Astrocyte (in vitro differentiated cells and primary cell): ENCODE data around the gene GIPC3.

Source experiments
- EZH2 ChIP-seq: IDR thresholded peaks from 2 replicates; pipeline ENCODE4 v1.6.1; 2012; ENCODE audit warnings: mild to moderate bottlenecking, low read length, inconsistent platforms; ENCODE audit not compliant: insufficient read depth
- TF ChIP-seq, protein P1 (sequence below): IDR thresholded peaks from 2 replicates; pipeline ENCODE4 v1.5.1; 2011; ENCODE audit warnings: low read depth, mild to moderate bottlenecking, inconsistent platforms, low read length, moderate library complexity; ENCODE audit not compliant: insufficient read depth

DNA sequence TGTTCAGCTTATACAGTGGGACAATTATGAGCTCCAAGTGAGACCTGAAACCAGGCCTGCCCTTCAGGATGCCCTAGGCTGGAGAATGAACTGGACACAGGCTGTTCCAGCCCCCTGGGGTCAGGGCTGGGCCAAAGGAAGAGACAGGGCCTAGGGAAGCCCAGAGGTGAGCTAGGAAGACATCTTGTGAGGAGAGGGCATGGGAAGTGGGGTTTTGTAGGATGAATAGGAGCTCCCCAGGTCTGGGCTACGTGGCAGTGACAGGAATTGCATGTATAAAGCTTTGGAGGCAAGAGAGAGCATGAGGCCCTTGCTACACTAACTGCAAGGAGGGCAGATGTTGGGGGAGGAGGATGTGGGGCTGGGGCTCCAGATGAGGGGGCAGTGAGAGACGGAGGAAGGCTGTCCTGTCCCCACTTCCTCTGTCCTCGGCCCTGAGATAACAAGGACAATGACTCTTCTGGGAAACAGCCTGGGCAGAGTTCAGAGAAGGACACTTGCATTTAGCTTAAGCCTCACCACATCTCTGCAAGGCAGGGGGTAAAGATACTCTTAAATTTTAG is 22.9 kb downstream of the GIPC3 start:
- TF ChIP-seq, protein P1, sequence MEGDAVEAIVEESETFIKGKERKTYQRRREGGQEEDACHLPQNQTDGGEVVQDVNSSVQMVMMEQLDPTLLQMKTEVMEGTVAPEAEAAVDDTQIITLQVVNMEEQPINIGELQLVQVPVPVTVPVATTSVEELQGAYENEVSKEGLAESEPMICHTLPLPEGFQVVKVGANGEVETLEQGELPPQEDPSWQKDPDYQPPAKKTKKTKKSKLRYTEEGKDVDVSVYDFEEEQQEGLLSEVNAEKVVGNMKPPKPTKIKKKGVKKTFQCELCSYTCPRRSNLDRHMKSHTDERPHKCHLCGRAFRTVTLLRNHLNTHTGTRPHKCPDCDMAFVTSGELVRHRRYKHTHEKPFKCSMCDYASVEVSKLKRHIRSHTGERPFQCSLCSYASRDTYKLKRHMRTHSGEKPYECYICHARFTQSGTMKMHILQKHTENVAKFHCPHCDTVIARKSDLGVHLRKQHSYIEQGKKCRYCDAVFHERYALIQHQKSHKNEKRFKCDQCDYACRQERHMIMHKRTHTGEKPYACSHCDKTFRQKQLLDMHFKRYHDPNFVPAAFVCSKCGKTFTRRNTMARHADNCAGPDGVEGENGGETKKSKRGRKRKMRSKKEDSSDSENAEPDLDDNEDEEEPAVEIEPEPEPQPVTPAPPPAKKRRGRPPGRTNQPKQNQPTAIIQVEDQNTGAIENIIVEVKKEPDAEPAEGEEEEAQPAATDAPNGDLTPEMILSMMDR, result no peak
- TF ChIP-seq EZH2, result no peak
